Lower leg skin (tissue), 3 donors: ENCODE results near the gene RAB11FIP5.

ENCODE experiments used
- POLR2A ChIP-seq, 2 donors: fragments of 450-650 bp; IDR thresholded peaks; one replicate each; pipeline ENCODE4 v1.6.1; 2016 to 2017; ENCODE audit warnings: antibody characterized with exemption in 2 of 2, mild to moderate bottlenecking in 1 of 2, moderate library complexity in 1 of 2
- TF ChIP-seq, protein P1 (sequence below), 3 donors: fragments of 450-650 bp; IDR thresholded peaks; one replicate each; pipeline ENCODE4 v1.5.1; 2016; ENCODE audit warnings: antibody characterized with exemption in 3 of 3, mild to moderate bottlenecking in 3 of 3, moderate library complexity in 2 of 3

GRCh38 chr2:73034661-73035375 is 77.9 kb downstream of the RAB11FIP5 start:
- TF ChIP-seq, protein P1, sequence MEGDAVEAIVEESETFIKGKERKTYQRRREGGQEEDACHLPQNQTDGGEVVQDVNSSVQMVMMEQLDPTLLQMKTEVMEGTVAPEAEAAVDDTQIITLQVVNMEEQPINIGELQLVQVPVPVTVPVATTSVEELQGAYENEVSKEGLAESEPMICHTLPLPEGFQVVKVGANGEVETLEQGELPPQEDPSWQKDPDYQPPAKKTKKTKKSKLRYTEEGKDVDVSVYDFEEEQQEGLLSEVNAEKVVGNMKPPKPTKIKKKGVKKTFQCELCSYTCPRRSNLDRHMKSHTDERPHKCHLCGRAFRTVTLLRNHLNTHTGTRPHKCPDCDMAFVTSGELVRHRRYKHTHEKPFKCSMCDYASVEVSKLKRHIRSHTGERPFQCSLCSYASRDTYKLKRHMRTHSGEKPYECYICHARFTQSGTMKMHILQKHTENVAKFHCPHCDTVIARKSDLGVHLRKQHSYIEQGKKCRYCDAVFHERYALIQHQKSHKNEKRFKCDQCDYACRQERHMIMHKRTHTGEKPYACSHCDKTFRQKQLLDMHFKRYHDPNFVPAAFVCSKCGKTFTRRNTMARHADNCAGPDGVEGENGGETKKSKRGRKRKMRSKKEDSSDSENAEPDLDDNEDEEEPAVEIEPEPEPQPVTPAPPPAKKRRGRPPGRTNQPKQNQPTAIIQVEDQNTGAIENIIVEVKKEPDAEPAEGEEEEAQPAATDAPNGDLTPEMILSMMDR (IDR thresholded peaks at IDR 0.05) = no peak
- TF ChIP-seq POLR2A (IDR thresholded peaks at IDR 0.05) = no peak
